ENCODE data around the gene MXI1.

The MXI1 gene

GRCh38 chr10:110215286-110216170, 8.1 kb downstream of the MXI1 start:
- Histone ChIP-seq H3K4me2 (ENCODE audit: low read length) (peak overlapping the region; percentile 65; the same call in 1 of the 2 replicates), H3K27me3 (ENCODE audit: control insufficient read depth, low read length) (no peaks in the 10 kb centered on the region), H4K20me1 (ENCODE audit: control insufficient read depth, insufficient read depth, low read depth, low read length) (no peaks in the 10 kb centered on the region), H3F3A (ENCODE audit: control insufficient read depth, insufficient read depth) (peaks cover 6% of the 10 kb centered on the region), H3K27ac (ENCODE audit: low read depth, low read length) (no peak overlapping the region), H3K4me3 (ENCODE audit: low read length) (no peak overlapping the region), H3K4me1 (ENCODE audit: control insufficient read depth, low read length) (peaks cover 55% of the 10 kb centered on the region), H3K9me3 (ENCODE audit: control insufficient read depth, insufficient read depth, low read length) (no peaks in the 10 kb centered on the region), H3K9me2 (replicated peaks; ENCODE audit: control insufficient read depth, low read length) (no peaks in the 10 kb centered on the region), H3K36me3 (ENCODE audit: control insufficient read depth, low read length) (no peaks in the 10 kb centered on the region), H3K79me2 (ENCODE audit: control insufficient read depth, low read length) (peaks cover 24% of the 10 kb centered on the region)
- TF ChIP-seq EZH2phosphoT487 (IDR thresholded peaks at IDR 0.05; ENCODE audit: borderline replicate concordance, low read length), result no peak
- no peak for TF ChIP-seq CTCF (IDR thresholded peaks at IDR 0.05; ENCODE audit: low read depth, low read length, poor library complexity, severe bottlenecking)

- Histone ChIP-seq H3K27me3 (ENCODE audit: control insufficient read depth, low read length) (no peaks in the 10 kb centered on the region), H3F3A (ENCODE audit: control insufficient read depth, insufficient read depth) (peaks cover 6% of the 10 kb centered on the region), H3K79me2 (ENCODE audit: control insufficient read depth, low read length) (peaks cover 24% of the 10 kb centered on the region), H3K4me1 (ENCODE audit: control insufficient read depth, low read length) (peaks cover 55% of the 10 kb centered on the region), H3K4me3 (ENCODE audit: low read length) (no peak overlapping the region), H3K27ac (ENCODE audit: low read depth, low read length) (no peak overlapping the region), H3K9me3 (ENCODE audit: control insufficient read depth, insufficient read depth, low read length) (no peaks in the 10 kb centered on the region), H3K36me3 (ENCODE audit: control insufficient read depth, low read length) (no peaks in the 10 kb centered on the region), H4K20me1 (ENCODE audit: control insufficient read depth, insufficient read depth, low read depth, low read length) (peaks cover 4% of the 10 kb centered on the region; the same call in 1 of the 2 replicates), H3K4me2 (ENCODE audit: low read length) (no peak overlapping the region), H3K9me2 (replicated peaks; ENCODE audit: control insufficient read depth, low read length) (no peaks in the 10 kb centered on the region)
- TF ChIP-seq CTCF (IDR thresholded peaks at IDR 0.05; ENCODE audit: low read depth, low read length, poor library complexity, severe bottlenecking) (no peak), EZH2phosphoT487 (IDR thresholded peaks at IDR 0.05; ENCODE audit: borderline replicate concordance, low read length) (no peak)
Measured at GRCh38 chr10:110216240-110216639, 8.8 kb downstream of the MXI1 start.

GRCh38 chr10:110216942-110217661, 9.7 kb downstream of the MXI1 start:
- Histone ChIP-seq H3K9me3 (ENCODE audit: control insufficient read depth, insufficient read depth, low read length) (no peaks in the 10 kb centered on the region), H3K9me2 (replicated peaks; ENCODE audit: control insufficient read depth, low read length) (no peaks in the 10 kb centered on the region), H3K27me3 (ENCODE audit: control insufficient read depth, low read length) (peaks cover 1% of the 10 kb centered on the region; the same call in 1 of the 2 replicates), H3K27ac (ENCODE audit: low read depth, low read length) (no peak overlapping the region), H3K4me2 (ENCODE audit: low read length) (no peak overlapping the region), H3K4me3 (ENCODE audit: low read length) (no peak overlapping the region), H4K20me1 (ENCODE audit: control insufficient read depth, insufficient read depth, low read depth, low read length) (peaks cover 10% of the 10 kb centered on the region), H3K79me2 (ENCODE audit: control insufficient read depth, low read length) (peaks cover 20% of the 10 kb centered on the region), H3F3A (ENCODE audit: control insufficient read depth, insufficient read depth) (peaks cover 6% of the 10 kb centered on the region), H3K4me1 (ENCODE audit: control insufficient read depth, low read length) (peaks cover 55% of the 10 kb centered on the region), H3K36me3 (ENCODE audit: control insufficient read depth, low read length) (no peaks in the 10 kb centered on the region)
- TF ChIP-seq EZH2phosphoT487 (IDR thresholded peaks at IDR 0.05; ENCODE audit: borderline replicate concordance, low read length), result no peak
- TF ChIP-seq CTCF (IDR thresholded peaks at IDR 0.05; ENCODE audit: low read depth, low read length, poor library complexity, severe bottlenecking), result no peak
